ENCODE data around the gene SFTA2. TPM values are rescaled to one million over a fixed set of nuclear protein-coding genes. Genes with fewer than 3 reads are reported as not detected.

SFTA2 gene
- total and polyA plus RNA-seq, 2 donors (not counting 1 experiment from before 2014, with no cell fraction given), result not detected

DNA sequence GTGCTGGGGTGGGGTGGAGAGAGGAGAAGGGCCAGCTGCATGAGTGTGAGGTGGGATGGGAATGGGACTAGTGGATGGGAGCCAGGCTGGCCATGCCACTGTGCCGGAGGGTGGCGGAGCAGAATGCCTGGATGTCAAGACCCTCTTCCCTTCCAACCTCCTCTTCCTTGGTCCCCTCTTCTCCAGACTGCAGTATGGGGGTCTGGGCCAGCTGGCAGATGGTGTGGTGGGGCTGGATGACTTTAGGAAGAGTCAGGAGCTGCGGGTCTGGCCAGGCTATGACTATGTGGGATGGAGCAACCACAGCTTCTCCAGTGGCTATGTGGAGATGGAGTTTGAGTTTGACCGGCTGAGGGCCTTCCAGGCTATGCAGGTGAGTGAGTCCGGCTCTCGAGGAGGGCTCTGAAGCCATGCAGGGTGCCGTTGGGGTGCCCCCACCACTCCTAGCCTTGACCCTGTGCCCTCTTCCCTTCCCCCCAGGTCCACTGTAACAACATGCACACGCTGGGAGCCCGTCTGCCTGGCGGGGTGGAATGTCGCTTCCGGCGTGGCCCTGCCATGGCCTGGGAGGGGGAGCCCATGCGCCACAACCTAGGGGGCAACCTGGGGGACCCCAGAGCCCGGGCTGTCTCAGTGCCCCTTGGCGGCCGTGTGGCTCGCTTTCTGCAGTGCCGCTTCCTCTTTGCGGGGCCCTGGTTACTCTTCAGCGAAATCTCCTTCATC, 40.0 kb downstream of the SFTA2 start:
- no peak overlapping the region for H3K4me3 ChIP-seq (ENCODE audit: control extremely low read depth in 1 of 5, extremely low read depth in 1 of 5, insufficient read depth in 1 of 5, low read depth in 2 of 5, low read length in 4 of 5)
- no peak overlapping the region for H3K9ac ChIP-seq (ENCODE audit: low read length)
- Mint-ChIP-seq H3K27ac (no peak overlapping the region), H3K27me3 (no peaks in the 10 kb centered on the region), H3K4me1 (peaks cover 5% of the 10 kb centered on the region), H3K9me3 (ENCODE audit: insufficient read depth) (no peaks in the 10 kb centered on the region), H3K4me3 (no peak overlapping the region)
- no peak overlapping the region for H3K27ac ChIP-seq (ENCODE audit: low read length in 2 of 2)
- CTCF ChIA-PET, result interaction anchor here (1.5 kb wide), 1 partner anchor 70 kb away, joined by 3 read pairs; no protein-coding TSS in a partner anchor
- TF ChIP-seq, protein P1, sequence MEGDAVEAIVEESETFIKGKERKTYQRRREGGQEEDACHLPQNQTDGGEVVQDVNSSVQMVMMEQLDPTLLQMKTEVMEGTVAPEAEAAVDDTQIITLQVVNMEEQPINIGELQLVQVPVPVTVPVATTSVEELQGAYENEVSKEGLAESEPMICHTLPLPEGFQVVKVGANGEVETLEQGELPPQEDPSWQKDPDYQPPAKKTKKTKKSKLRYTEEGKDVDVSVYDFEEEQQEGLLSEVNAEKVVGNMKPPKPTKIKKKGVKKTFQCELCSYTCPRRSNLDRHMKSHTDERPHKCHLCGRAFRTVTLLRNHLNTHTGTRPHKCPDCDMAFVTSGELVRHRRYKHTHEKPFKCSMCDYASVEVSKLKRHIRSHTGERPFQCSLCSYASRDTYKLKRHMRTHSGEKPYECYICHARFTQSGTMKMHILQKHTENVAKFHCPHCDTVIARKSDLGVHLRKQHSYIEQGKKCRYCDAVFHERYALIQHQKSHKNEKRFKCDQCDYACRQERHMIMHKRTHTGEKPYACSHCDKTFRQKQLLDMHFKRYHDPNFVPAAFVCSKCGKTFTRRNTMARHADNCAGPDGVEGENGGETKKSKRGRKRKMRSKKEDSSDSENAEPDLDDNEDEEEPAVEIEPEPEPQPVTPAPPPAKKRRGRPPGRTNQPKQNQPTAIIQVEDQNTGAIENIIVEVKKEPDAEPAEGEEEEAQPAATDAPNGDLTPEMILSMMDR (IDR thresholded peaks at IDR 0.05), result no peak
- TF ChIP-seq EZH2 (IDR thresholded peaks at IDR 0.05; ENCODE audit: borderline replicate concordance, insufficient read depth, low read depth, low read length, poor library complexity, severe bottlenecking), result no peak
- H3K4me1 ChIP-seq (ENCODE audit: control insufficient read depth in 2 of 2, insufficient read depth in 2 of 2, low read length in 2 of 2), result peaks cover 3 to 5% of the 10 kb centered on the region in 2 donors
- H3K36me3 ChIP-seq (replicated peaks in 1 of 2; ENCODE audit: control extremely low read depth in 1 of 2, control insufficient read depth in 1 of 2, extremely low read depth in 1 of 2, insufficient read depth in 2 of 2, low read length in 1 of 2), result peaks cover 0 to 64% of the 10 kb centered on the region in 2 experiments
- WGBS (ENCODE audit: insufficient coverage), result 88% methylated on average over 19 of the region's 21 CpGs
- ATAC-seq (ENCODE audit: low read depth), result no peak
- no peak overlapping the region for H2AFZ ChIP-seq (ENCODE audit: insufficient read depth, low read depth, low read length, poor library complexity, severe bottlenecking)
- H3K4me2 ChIP-seq (replicated peaks; ENCODE audit: low read depth, low read length, poor library complexity, severe bottlenecking), result no peak overlapping the region
- DNase-seq, result no peak
- POLR2A ChIA-PET, result no interaction called here
- no peaks in the 10 kb centered on the region for H3K27me3 ChIP-seq (replicated peaks in 1 of 4; ENCODE audit: control extremely low read depth in 1 of 4, control insufficient read depth in 3 of 4, insufficient read depth in 4 of 4, low read length in 3 of 4)
- peaks cover 50% of the 10 kb centered on the region for H3K79me2 ChIP-seq (ENCODE audit: control insufficient read depth, insufficient read depth, low read length)
- peaks cover 58% of the 10 kb centered on the region for H4K20me1 ChIP-seq (ENCODE audit: control insufficient read depth, insufficient read depth, low read length, poor library complexity, severe bottlenecking)
- no peaks in the 10 kb centered on the region for H3K9me3 ChIP-seq (ENCODE audit: control extremely low read depth in 1 of 3, control insufficient read depth in 2 of 3, insufficient read depth in 1 of 3, low read length in 2 of 3)
- intact Hi-C loops (cut with micrococcal nuclease), result no loop called here

DNA sequence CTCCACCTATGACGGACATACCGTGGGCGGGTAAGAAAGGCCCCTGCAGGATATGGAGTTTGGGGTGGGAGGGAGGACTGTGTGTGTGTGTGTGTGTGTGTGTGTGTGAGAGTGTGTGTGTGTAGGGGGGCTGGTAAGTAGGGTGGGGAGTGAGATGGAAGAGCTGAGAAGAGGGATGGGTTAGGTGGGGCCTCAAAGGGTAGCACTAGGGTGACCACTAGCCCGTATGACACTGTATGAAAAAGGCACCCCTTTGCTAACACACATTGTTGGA, 40.6 kb downstream of the SFTA2 start:
- H3K9me3 Mint-ChIP-seq (ENCODE audit: insufficient read depth), result no peaks in the 10 kb centered on the region
- no peak overlapping the region for H3K4me3 Mint-ChIP-seq
- no peak overlapping the region for H3K9ac ChIP-seq (ENCODE audit: low read length)
- H3K27ac Mint-ChIP-seq, result no peak overlapping the region
- DNase-seq (no peak), ATAC-seq (ENCODE audit: low read depth) (no peak)
- H3K9me3 ChIP-seq (ENCODE audit: control extremely low read depth in 1 of 3, control insufficient read depth in 2 of 3, insufficient read depth in 1 of 3, low read length in 2 of 3), result no peaks in the 10 kb centered on the region
- peaks cover 56% of the 10 kb centered on the region for H3K79me2 ChIP-seq (ENCODE audit: control insufficient read depth, insufficient read depth, low read length)
- 83% methylated on average over 1 of the region's 4 CpGs for WGBS (ENCODE audit: insufficient coverage)
- H3K27me3 ChIP-seq (replicated peaks in 1 of 4; ENCODE audit: control extremely low read depth in 1 of 4, control insufficient read depth in 3 of 4, insufficient read depth in 4 of 4, low read length in 3 of 4), result no peaks in the 10 kb centered on the region
- H3K36me3 ChIP-seq (replicated peaks in 1 of 2; ENCODE audit: control extremely low read depth in 1 of 2, control insufficient read depth in 1 of 2, extremely low read depth in 1 of 2, insufficient read depth in 2 of 2, low read length in 1 of 2), result peaks cover 0 to 60% of the 10 kb centered on the region in 2 experiments
- ChIA-PET CTCF (interaction anchor here (1.5 to 1.6 kb wide), 2 partner anchors 24 to 70 kb away, joined by 3 to 4 read pairs; no protein-coding TSS in a partner anchor), POLR2A (no interaction called here)
- H3K4me1 Mint-ChIP-seq, result peaks cover 11% of the 10 kb centered on the region
- no peak overlapping the region for H2AFZ ChIP-seq (ENCODE audit: insufficient read depth, low read depth, low read length, poor library complexity, severe bottlenecking)
- H3K27me3 Mint-ChIP-seq, result no peaks in the 10 kb centered on the region
- no peak overlapping the region for H3K27ac ChIP-seq (ENCODE audit: low read length in 2 of 2)
- intact Hi-C loops (cut with micrococcal nuclease), result no loop called here
- H3K4me1 ChIP-seq (ENCODE audit: control insufficient read depth in 2 of 2, insufficient read depth in 2 of 2, low read length in 2 of 2), result peaks cover 6 to 10% of the 10 kb centered on the region in 2 donors
- peaks cover 64% of the 10 kb centered on the region for H4K20me1 ChIP-seq (ENCODE audit: control insufficient read depth, insufficient read depth, low read length, poor library complexity, severe bottlenecking)
- TF ChIP-seq EZH2 (IDR thresholded peaks at IDR 0.05; ENCODE audit: borderline replicate concordance, insufficient read depth, low read depth, low read length, poor library complexity, severe bottlenecking), result no peak
- TF ChIP-seq, protein P1 (IDR thresholded peaks at IDR 0.05), result no peak
- no peak overlapping the region for H3K4me3 ChIP-seq (ENCODE audit: control extremely low read depth in 1 of 5, extremely low read depth in 1 of 5, insufficient read depth in 1 of 5, low read depth in 2 of 5, low read length in 4 of 5)
- H3K4me2 ChIP-seq (replicated peaks; ENCODE audit: low read depth, low read length, poor library complexity, severe bottlenecking), result no peak overlapping the region

All from B cell (primary cell).